Measurements from ENCODE around the gene PIGZ. TPM values are rescaled to one million over a fixed set of nuclear protein-coding genes. Genes with fewer than 3 reads are reported as not detected.

Gene PIGZ
- total and polyA plus RNA-seq, 4 donors: 0.99 to 2.4 (median 1.6) TPM

DNA sequence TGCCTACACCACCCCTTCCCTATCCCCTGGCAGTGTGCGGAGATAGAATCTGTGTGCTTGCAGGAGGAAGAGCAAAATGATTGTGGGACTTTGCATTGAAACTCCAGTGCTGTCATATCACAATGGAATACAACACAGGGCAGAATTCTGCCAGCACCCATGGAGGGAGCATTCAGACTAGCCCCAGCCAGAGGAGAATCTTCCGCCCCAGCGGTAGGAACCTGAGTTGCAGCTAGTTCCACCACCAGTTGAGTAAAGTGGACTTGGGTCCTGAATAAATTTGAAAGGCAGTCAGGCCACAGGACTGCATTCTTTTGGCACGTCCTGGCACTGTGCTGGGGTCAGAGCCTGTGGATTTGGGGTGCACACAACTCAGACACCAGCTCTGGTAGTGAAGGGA is 53.8 kb downstream of the PIGZ start:
- DNase-seq (ENCODE audit: low spot score): no peak
- no peak overlapping the region for H3K27ac ChIP-seq (ENCODE audit: low read depth in 1 of 2, low read length in 2 of 2)
- no peaks in the 10 kb centered on the region for H3K9me3 ChIP-seq (ENCODE audit: control insufficient read depth in 4 of 4, low read length in 3 of 4)
- TF ChIP-seq HNF4A (conservative IDR thresholded peaks at IDR 0.05): no peak
- no peak for TF ChIP-seq FOXA2 (IDR thresholded peaks at IDR 0.05)
- no peak for TF ChIP-seq FOXA1 (IDR thresholded peaks at IDR 0.05)
- no peak for TF ChIP-seq JUND (IDR thresholded peaks at IDR 0.05)
- no peak for TF ChIP-seq TAF1 (conservative IDR thresholded peaks at IDR 0.05)
- TF ChIP-seq, protein P1, sequence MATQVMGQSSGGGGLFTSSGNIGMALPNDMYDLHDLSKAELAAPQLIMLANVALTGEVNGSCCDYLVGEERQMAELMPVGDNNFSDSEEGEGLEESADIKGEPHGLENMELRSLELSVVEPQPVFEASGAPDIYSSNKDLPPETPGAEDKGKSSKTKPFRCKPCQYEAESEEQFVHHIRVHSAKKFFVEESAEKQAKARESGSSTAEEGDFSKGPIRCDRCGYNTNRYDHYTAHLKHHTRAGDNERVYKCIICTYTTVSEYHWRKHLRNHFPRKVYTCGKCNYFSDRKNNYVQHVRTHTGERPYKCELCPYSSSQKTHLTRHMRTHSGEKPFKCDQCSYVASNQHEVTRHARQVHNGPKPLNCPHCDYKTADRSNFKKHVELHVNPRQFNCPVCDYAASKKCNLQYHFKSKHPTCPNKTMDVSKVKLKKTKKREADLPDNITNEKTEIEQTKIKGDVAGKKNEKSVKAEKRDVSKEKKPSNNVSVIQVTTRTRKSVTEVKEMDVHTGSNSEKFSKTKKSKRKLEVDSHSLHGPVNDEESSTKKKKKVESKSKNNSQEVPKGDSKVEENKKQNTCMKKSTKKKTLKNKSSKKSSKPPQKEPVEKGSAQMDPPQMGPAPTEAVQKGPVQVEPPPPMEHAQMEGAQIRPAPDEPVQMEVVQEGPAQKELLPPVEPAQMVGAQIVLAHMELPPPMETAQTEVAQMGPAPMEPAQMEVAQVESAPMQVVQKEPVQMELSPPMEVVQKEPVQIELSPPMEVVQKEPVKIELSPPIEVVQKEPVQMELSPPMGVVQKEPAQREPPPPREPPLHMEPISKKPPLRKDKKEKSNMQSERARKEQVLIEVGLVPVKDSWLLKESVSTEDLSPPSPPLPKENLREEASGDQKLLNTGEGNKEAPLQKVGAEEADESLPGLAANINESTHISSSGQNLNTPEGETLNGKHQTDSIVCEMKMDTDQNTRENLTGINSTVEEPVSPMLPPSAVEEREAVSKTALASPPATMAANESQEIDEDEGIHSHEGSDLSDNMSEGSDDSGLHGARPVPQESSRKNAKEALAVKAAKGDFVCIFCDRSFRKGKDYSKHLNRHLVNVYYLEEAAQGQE (IDR thresholded peaks at IDR 0.05): no peak
- no peak for TF ChIP-seq GABPA (IDR thresholded peaks at IDR 0.05 in 1 of 2, conservative IDR thresholded peaks at IDR 0.05 in 1 of 2)
- TF ChIP-seq YY1 (IDR thresholded peaks at IDR 0.05): no peak
- TF ChIP-seq RXRA (IDR thresholded peaks at IDR 0.05): no peak
- TF ChIP-seq NR2F2 (IDR thresholded peaks at IDR 0.05): no peak
- TF ChIP-seq, protein P2, sequence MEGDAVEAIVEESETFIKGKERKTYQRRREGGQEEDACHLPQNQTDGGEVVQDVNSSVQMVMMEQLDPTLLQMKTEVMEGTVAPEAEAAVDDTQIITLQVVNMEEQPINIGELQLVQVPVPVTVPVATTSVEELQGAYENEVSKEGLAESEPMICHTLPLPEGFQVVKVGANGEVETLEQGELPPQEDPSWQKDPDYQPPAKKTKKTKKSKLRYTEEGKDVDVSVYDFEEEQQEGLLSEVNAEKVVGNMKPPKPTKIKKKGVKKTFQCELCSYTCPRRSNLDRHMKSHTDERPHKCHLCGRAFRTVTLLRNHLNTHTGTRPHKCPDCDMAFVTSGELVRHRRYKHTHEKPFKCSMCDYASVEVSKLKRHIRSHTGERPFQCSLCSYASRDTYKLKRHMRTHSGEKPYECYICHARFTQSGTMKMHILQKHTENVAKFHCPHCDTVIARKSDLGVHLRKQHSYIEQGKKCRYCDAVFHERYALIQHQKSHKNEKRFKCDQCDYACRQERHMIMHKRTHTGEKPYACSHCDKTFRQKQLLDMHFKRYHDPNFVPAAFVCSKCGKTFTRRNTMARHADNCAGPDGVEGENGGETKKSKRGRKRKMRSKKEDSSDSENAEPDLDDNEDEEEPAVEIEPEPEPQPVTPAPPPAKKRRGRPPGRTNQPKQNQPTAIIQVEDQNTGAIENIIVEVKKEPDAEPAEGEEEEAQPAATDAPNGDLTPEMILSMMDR (IDR thresholded peaks at IDR 0.05; ENCODE audit: low read depth, low read length, missing input control): no peak
- TF ChIP-seq RAD21 (IDR thresholded peaks at IDR 0.05): no peak
- TF ChIP-seq, protein P3, sequence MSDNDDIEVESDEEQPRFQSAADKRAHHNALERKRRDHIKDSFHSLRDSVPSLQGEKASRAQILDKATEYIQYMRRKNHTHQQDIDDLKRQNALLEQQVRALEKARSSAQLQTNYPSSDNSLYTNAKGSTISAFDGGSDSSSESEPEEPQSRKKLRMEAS (IDR thresholded peaks at IDR 0.05): no peak
- TF ChIP-seq, protein P4, sequence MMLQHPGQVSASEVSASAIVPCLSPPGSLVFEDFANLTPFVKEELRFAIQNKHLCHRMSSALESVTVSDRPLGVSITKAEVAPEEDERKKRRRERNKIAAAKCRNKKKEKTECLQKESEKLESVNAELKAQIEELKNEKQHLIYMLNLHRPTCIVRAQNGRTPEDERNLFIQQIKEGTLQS (IDR thresholded peaks at IDR 0.05): no peak
- no peak for TF ChIP-seq EGR1 (IDR thresholded peaks at IDR 0.05; ENCODE audit: low read depth in 2 of 2)
- TF ChIP-seq SP1 (IDR thresholded peaks at IDR 0.05): no peak
- TF ChIP-seq, protein P5, sequence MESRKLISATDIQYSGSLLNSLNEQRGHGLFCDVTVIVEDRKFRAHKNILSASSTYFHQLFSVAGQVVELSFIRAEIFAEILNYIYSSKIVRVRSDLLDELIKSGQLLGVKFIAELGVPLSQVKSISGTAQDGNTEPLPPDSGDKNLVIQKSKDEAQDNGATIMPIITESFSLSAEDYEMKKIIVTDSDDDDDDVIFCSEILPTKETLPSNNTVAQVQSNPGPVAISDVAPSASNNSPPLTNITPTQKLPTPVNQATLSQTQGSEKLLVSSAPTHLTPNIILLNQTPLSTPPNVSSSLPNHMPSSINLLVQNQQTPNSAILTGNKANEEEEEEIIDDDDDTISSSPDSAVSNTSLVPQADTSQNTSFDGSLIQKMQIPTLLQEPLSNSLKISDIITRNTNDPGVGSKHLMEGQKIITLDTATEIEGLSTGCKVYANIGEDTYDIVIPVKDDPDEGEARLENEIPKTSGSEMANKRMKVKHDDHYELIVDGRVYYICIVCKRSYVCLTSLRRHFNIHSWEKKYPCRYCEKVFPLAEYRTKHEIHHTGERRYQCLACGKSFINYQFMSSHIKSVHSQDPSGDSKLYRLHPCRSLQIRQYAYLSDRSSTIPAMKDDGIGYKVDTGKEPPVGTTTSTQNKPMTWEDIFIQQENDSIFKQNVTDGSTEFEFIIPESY (IDR thresholded peaks at IDR 0.05): no peak
- H3K27me3 ChIP-seq (ENCODE audit: control insufficient read depth in 4 of 4, insufficient read depth in 4 of 4, low read length in 3 of 4): no peaks in the 10 kb centered on the region
- WGBS: 95% methylated on average over 4 of the region's 4 CpGs
- H3K36me3 ChIP-seq (ENCODE audit: control insufficient read depth in 4 of 4, insufficient read depth in 3 of 4, low read depth in 1 of 4, low read length in 3 of 4): peaks cover 4 to 12% (median 7%) of the 10 kb centered on the region in 4 donors
- peaks cover 0 to 3% (median 0%) of the 10 kb centered on the region in 4 donors for H3K4me1 ChIP-seq (ENCODE audit: control insufficient read depth in 4 of 4, insufficient read depth in 4 of 4, low read length in 3 of 4)
- H3K9ac ChIP-seq (ENCODE audit: low read depth in 1 of 2, low read length in 2 of 2): no peak overlapping the region
- no peak overlapping the region for H3K4me3 ChIP-seq (ENCODE audit: low read depth in 1 of 3, low read length in 3 of 3)
